Testis (tissue), 2 donors: ENCODE data around the gene KHSRP.

Experiments used
- POLR2A ChIP-seq: fragments of 450-650 bp; IDR thresholded peaks from one replicate; pipeline ENCODE4 v1.6.1; 2017; ENCODE audit warnings: antibody characterized with exemption, mild to moderate bottlenecking, moderate library complexity
- TF ChIP-seq, protein P1 (sequence below), 3 experiments: fragments of 450-650 bp in 2 of 3; fragments of 200-600 bp in 1 of 3; sonication (generic) in 1 of 3; IDR thresholded peaks; one replicate each; pipeline ENCODE4 v1.5.1; 2016 to 2019; ENCODE audit warnings: antibody characterized with exemption in 3 of 3, mild to moderate bottlenecking in 2 of 3, moderate library complexity in 1 of 3

- TF ChIP-seq, protein P1, sequence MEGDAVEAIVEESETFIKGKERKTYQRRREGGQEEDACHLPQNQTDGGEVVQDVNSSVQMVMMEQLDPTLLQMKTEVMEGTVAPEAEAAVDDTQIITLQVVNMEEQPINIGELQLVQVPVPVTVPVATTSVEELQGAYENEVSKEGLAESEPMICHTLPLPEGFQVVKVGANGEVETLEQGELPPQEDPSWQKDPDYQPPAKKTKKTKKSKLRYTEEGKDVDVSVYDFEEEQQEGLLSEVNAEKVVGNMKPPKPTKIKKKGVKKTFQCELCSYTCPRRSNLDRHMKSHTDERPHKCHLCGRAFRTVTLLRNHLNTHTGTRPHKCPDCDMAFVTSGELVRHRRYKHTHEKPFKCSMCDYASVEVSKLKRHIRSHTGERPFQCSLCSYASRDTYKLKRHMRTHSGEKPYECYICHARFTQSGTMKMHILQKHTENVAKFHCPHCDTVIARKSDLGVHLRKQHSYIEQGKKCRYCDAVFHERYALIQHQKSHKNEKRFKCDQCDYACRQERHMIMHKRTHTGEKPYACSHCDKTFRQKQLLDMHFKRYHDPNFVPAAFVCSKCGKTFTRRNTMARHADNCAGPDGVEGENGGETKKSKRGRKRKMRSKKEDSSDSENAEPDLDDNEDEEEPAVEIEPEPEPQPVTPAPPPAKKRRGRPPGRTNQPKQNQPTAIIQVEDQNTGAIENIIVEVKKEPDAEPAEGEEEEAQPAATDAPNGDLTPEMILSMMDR (IDR thresholded peaks at IDR 0.05): no peak
- no peak for TF ChIP-seq POLR2A
Observed at GRCh38 chr19:6383188-6383587, 41.4 kb downstream of the KHSRP start.
